Kidney epithelial cell (primary cell): Measurements from ENCODE around the gene TNKS1BP1. TPM values are rescaled to one million over a fixed set of nuclear protein-coding genes. Genes with fewer than 3 reads are reported as not detected.

Source experiments
- DNase-seq: peaks from one replicate; pipeline ENCODE4 v3.0.0-alpha.2; 2010; ENCODE audit warnings: low read depth
- H3K27me3 ChIP-seq: 2 replicates; pipeline ENCODE4 v1.6.0; 2011; ENCODE audit warnings: low read length; ENCODE audit not compliant: control insufficient read depth, insufficient read depth
- H3K36me3 ChIP-seq: 2 replicates; pipeline ENCODE4 v1.5.1; 2011; ENCODE audit warnings: low read length; ENCODE audit not compliant: control insufficient read depth, insufficient read depth
- H3K4me3 ChIP-seq: 2 replicates; pipeline ENCODE4 v1.5.1; 2011; ENCODE audit warnings: low read depth, mild to moderate bottlenecking, control low read depth, low read length
- CTCF ChIP-seq: IDR thresholded peaks from 2 replicates; pipeline ENCODE4 v1.5.1; 2011; ENCODE audit warnings: mild to moderate bottlenecking, moderate library complexity, low read length, control low read depth, inconsistent platforms; ENCODE audit not compliant: insufficient read depth, poor library complexity, severe bottlenecking
- total RNA-seq: library from RNA; depleted of rRNA; stranded (reverse); fragments of >200 nt; gene quantifications from 2 replicates; pipeline ENCODE4 v1.2.3, GENCODE V29; 2015

Gene TNKS1BP1
- total RNA-seq, 1 donor from 2014 or later = 93.2 TPM

DNA sequence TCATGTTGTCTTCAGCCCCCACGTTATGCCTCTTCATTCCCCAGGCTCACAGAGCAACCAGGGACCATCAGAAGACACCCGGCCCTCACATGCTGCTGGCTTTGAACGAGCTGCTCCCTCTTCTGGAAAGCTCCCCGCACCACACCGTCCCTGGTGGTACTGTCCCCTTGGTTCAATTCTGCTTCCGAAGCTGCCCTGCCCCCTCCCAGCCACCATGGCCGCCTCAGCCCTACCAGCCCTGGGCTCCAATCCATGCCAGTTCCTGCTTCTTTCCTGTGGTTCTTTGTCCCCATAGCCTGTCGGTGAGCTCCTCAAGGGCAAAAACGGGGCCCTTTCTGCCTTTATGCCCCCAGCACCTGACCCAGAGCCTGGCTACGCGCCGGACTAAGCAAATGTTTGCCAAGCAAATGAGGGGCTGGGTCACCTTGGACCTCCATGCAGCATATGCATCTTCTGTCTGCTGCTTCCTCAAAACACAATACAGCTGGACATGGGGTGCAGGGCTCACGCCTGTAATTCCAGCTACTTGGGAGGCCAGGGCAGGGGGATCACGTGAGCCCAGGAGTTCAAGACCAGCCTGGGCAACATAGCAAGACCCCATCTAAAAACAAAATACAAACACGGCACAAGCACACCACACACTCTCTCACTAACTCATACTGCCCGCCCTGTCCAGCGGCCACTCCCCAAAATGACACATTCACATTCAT lies 21.3 kb downstream of the TNKS1BP1 start:
- Histone ChIP-seq H3K4me3 (no peak overlapping the region), H3K36me3 (peaks cover 14% of the 10 kb centered on the region), H3K27me3 (no peaks in the 10 kb centered on the region)
- no peak for TF ChIP-seq CTCF
- no peak for DNase-seq

DNA sequence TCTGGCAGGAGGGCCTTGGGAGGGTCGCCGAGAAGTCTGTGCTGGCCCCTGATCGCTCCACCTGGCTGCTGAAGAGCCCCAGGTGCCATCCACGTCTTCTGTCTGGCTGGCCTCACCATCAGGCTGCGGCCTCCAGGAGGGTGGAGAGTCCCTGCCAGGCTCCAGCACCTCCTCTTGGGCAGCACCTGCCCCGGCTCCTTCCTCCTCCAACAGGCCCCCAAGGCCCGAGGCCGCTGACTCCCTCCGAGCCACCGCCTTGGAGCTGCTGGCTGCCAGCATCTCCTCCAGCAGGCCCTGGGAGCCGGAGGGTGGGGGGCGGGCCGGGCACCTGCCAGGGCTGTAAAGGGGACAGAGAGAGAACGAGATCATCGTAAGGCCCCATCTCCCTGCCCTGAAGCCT lies 22.3 kb downstream of the TNKS1BP1 start:
- no peak for TF ChIP-seq CTCF
- no peak overlapping the region for H3K4me3 ChIP-seq
- no peak for DNase-seq
- no peaks in the 10 kb centered on the region for H3K27me3 ChIP-seq
- peaks cover 15% of the 10 kb centered on the region for H3K36me3 ChIP-seq

GRCh38 chr11:57301711-57302423 lies 22.9 kb downstream of the TNKS1BP1 start:
- Histone ChIP-seq H3K4me3 (no peak overlapping the region), H3K27me3 (no peaks in the 10 kb centered on the region), H3K36me3 (peaks cover 15% of the 10 kb centered on the region)
- DNase-seq = no peak
- no peak for TF ChIP-seq CTCF

- no peak for DNase-seq
- TF ChIP-seq CTCF = no peak
- peaks cover 15% of the 10 kb centered on the region for H3K36me3 ChIP-seq
- no peaks in the 10 kb centered on the region for H3K27me3 ChIP-seq
- H3K4me3 ChIP-seq = no peak overlapping the region
These were observed 24.0 kb downstream of the TNKS1BP1 start for GRCh38 chr11:57300785-57301184.

DNA sequence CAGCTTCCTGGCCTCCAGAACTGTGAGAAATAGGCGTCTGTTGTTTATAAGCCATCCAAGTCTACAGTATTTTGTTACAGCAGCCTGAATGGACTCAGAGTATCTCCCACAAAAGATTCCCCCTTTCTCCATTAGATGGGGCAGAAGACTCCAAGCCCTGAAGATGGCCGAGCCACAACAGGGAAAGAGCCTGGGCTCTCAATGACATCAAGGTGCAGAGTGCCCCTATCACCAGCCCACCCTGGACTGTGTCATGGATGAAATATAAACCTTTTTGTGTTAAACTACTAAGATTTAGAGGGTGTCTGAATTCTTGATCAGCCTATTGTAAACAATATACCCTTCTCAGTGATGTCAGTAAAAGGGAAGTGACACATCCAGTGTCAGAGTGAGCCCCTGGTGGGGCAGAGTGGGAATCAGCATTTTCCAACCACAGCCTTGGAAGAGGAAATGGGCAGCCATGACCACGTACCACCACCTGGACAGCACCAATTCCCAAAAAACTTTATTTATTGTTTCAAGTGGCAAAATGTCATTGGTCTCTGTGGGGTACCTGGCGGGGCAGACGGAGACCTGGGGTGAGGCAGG lies 25.5 kb downstream of the TNKS1BP1 start:
- H3K36me3 ChIP-seq = peaks cover 15% of the 10 kb centered on the region

More for the DNA sequence above, 25.5 kb downstream of the TNKS1BP1 start:
- no peak for TF ChIP-seq CTCF
- Histone ChIP-seq H3K27me3 (no peaks in the 10 kb centered on the region), H3K4me3 (no peak overlapping the region)
- no peak for DNase-seq
